Left kidney (tissue), 2 donors: Measurements from ENCODE around the gene CCL23. TPM values are rescaled to one million over a fixed set of nuclear protein-coding genes. Genes with fewer than 3 reads are reported as not detected.
"Not testable (repeated sequence)": the region's sequence is repeated elsewhere in the genome, so short reads cannot be mapped to it uniquely, and the experiment has no call there.

Source experiments
- DNase-seq: peaks from one replicate; pipeline ENCODE4 v3.0.0-alpha.2; 2013
- polyA plus RNA-seq: library from polyadenylated mRNA; unstranded; fragments of 120-200 nt; gene quantifications from one replicate; pipeline ENCODE4 v1.2.1, GENCODE V29; 2013; ENCODE audit not compliant: insufficient read length

The CCL23 gene
- polyA plus RNA-seq, 1 donor, result 0.48 TPM

DNA sequence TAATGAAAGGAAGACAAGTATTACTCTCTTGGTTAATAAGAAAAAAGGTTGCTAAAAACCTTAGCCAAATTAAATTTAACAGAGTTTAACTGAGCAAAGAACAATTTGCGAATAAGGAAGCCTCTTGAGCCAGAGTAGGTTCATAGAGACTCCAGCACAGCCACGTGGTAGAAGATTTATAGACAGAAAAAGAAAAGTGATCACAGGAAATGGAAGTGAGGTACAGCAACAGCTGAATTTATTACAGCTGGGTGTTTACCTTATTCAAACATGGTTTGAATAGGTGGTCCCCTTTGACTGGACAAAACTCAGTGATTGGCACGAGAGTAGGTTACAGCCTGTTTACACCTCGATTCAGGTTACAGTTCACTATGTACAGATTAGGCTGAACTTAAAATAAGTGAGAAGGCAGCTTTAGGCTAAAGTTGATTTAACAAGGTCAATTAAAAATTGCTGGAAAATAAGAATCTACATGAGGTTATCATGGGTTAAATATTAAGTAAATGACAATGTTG, 13.1 kb downstream of the CCL23 start:
- DNase-seq, result peak; percentile 17

DNA sequence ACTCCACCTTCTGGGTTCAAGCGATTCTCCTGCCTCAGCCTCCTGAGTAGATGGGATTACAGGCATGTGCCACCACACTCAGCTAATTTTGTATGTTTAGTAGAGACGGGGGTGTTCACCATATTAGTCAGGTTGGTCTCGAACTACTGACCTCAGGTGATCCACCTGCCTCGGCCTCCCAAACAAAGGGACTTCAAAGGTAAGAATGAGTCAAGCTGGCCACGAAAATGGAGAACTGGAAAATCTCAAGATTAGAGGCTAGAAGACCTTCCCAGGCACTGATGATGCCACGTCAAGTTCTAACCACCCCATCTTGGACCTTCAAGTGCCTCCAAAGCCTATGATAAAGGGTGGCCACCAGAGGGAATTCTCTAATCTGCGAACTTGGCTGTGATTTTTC, 15.1 kb downstream of the CCL23 start:
- no peak for DNase-seq

DNA sequence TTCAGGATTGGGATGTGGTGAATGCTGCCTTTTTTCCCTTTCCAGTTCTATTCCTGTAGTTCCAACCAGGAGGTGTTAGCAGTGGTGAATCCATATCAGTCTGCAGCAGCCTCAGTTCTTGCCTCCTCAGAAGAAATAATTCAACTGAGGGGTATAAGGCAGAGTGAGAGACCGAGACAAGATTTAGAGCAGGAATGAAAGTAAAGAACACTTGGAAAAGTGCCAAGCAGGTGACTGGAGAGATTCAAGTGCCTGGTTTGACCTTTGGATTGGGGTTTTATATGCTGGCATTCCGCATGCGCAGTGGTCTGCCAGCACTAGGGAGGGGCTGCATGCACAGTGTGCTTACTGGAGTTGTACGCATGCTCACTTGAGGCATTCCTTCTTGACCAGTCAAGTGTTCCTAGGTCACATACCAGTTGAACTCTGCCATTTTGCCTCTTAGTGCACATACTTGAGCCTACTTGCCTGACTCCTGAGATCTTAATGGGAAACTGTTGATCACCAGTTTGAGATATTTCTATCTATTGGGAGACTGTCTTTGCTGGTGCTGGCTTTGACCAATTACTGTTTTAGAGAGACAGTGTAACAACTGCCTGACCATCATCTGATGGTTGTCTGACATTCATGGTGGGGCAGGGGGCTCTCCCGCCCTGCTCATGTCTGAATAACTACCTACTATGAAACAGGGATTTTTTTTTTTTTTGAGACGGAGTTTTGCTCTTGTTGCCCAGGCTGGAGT, 15.7 kb downstream of the CCL23 start:
- peak; percentile 75 for DNase-seq

DNA sequence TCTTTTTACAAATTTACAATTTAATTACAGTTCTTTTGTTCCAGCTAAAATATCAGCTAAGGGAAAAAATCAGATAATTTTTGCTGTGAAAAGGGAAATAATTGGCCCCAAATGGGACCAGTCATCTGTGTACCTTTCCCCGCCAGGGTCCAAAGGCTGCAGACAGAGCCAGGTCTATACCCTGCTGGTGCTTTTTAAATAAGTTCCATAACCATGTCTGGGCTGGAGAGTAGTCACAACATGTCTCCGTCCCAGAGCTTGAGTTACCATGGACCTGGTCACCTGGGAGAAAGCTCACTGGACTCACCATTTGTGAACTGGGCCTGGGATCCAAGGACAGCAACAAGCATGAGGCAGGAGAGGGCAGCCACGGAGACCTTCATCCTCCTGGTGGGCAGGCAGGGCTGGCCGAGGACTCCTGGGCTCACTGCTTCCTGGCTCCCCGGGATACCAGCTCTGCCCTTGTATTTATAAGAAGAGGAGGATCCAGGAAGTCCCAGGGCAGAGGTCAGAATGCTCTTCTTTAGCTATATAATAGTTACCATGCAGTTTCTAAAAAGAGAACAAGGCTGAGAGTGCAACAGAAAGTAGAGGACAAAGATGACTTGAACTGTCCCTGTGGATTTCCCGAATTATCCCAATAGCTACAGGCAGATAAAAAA, 16.5 kb downstream of the CCL23 start, which contains the start of gene CCL15:
Gene CCL15, minus strand, starts transcription at position 444 of the 662 bp plus-strand sequence. Its CDS starts 61 bp downstream, at position 383.
- no peak for DNase-seq

DNA sequence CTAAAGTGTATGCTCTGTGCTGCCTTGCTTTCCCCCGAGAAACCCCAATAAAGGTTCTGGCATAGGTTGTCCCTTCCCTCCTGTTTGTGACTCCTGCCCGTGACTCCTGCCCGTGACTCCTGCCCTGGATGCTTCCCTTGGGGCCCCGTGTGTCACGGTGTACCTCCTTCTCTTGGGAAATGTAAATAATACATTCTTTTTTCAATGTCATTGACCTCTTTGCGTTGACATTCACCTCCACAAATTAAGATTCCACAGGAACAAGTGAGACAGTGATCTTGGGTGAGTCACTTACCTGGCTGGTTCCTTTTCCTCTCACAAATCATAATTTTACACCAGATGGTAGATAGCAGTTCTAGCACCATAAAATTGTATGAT, 17.1 kb downstream of the CCL23 start:
- no peak for DNase-seq

DNA sequence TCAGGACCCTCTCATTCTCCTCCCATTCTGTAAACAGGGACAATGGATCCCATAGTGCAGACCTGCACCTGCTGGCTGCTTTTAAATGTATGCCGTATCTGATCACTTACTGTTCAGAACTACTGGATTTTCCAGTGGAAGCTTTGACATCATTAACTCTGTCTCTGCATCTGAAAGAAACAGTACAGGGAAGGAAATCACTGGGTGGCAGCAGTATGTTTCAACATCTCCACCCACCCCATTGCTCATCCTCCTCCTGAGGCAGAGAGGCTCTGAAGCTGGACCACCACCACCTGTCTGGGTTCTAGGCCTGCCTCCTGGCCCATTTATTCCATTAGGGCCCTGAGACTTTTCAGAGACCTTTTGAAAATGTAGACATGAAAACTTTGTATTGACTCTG, 19.0 kb downstream of the CCL23 start:
- no peak for DNase-seq

DNA sequence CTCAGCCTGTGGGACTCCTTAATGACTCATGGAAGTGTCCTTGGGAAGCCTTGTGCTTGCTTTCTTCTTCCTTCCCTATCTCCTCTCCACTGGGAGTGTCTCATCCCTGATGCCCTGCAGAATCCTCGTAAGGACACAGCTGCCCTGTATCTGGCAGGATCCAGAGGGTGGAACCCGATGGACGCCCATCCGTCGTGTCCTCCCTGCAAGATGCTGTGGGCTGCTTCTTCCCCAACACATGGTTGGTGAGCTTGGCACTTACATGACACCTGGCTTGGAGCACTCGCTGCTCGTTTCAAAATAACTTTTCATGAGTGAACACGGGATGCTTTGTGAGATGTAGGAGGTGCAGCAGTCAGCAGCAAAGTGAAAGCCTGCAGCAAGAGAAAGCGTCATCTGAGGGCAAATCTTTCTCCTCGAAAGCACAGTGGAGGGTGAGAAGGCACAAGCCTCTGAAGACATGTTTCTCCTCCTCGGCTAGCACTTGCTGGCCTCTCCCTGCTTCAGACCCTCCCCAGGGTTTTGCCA, 19.7 kb downstream of the CCL23 start:
- DNase-seq, result no peak

DNA sequence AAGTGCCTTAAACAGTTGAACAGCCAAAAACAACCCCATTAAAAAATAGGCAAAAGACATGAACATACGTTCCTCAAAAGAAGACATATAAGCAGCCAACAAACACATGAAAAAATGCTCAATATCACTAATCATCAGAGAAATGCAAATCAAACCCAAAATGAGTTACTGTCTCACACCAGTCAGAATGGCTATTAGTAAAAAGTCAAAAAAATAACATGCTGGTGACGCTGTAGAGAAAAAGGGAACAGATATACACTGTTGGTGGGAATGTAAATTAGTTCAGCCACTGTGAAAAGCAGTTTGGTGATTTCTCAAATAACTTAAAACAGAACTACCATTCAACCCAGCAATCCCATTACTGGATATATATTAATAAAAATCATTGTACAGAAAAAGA, 22.4 kb downstream of the CCL23 start:
- DNase-seq, result not testable (repeated sequence)

DNA sequence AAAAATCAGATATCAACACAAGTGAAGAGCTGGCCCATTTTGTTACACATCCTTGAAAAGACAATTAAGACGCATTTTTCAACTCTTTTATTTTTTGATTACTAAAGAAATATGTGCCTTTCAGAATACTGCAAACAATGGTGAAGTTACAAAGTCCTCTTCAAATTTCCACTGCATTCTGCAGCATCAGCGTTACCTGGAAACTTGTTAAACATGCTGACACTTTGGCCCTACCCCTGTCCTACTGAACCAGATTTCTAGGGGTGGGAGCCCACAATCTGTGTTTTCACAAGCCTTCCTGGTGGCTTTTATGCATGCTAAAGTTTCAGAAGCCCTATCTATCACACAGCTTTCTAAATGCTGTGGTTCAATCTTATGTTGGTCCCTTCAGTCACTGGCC, 26.7 kb downstream of the CCL23 start:
- DNase-seq, result no peak

DNA sequence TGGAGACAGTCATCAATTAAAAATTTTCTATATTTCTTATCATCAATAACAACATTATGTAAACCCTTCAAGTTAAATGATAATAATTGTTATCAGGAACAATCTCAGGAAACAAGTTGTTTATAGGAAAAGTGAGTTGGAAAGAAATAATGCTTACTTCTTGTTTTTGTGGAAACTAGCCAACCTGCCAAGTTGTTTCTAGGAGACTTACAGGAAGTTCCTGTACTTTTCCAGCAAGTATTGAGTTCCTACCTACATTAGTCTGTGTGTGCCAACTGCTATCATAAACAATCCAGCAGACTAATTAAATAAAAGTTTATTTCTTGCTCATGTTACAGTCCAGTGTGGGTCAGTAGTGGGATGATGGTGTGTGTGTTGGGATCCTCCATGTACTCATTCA, 29.6 kb downstream of the CCL23 start:
- no peak for DNase-seq

DNA sequence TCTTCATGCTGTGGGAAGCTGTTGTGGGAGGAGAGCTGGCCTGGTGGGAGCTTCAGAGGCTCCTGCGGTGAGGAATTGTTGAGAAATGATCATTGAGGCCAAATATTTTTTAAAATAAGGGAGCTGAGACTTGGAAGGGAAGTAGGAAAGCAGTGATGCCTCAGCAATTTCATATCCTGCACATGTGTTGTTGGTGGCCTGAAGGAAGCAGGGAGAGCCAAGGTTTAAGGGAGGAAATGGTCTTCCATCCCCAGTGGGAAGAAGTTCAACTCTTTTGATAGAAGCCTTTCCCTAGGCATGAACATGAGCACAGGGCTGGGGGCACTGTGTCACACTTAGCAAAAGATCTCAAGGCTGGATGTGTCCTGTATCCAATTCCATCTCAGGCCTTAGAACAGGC, 31.1 kb downstream of the CCL23 start, which contains the start of gene CCL14:
Gene CCL14, minus strand, starts transcription at position 87 of the 400 bp plus-strand sequence. Its CDS starts 80 bp downstream, at position 7.
- DNase-seq, result no peak

DNA sequence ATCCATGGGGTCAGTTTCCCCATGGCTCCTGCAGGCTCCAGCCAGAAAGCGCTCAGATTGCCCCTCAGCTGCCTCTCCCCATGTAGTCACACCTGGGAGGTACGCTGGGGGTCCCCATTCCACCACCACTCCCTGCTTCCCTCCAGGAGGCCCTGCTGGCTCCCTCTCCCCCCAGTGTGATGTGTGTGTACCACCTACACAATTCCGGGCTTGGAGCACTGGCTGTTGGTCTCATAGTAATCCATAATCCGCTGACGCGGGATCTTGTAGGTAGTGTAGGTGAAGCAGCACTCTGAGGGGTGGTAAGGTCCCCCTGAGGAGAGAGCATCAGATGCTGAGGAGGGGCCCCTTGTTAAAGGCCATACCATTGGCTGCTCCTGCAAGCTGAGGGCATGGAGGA, 33.6 kb downstream of the CCL23 start:
- DNase-seq, result no peak

DNA sequence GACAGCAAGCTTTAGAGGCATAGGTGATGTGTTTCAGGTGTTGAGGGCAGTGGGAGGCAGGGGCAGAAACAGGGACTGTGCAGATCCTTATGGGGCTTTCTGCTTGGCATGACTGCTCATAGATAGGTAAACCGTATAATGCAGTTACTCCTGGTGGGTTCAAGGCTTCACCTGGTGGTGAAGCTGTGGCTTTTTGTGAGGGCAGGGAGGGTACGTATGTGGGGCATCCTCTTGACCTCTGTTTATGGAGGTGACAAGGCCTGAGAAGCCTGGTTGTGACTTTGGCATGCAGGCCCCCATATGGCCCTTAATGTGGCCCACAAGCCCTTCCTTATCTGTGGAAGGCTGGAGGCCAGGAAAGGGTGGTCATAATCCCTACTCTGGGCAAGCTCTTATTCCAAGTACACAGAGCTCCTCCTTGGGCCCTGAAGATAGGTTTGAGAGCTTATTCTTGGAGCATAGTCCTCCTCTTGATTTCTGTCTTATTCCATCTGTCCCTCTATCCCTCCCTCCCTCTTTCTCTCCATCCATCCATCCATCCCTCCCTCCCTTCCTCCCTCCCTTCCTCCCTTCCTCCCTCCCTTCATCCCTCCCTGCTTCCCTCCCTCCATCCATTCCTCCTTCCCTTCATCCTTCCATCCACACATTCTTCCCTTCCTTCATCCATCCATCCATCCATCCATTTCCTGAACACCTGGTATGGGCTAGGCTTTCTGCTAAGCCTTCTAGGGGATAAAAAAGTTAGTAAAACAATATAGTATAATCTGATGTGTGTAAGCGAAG, 35.2 kb downstream of the CCL23 start:
- DNase-seq, result no peak

DNA sequence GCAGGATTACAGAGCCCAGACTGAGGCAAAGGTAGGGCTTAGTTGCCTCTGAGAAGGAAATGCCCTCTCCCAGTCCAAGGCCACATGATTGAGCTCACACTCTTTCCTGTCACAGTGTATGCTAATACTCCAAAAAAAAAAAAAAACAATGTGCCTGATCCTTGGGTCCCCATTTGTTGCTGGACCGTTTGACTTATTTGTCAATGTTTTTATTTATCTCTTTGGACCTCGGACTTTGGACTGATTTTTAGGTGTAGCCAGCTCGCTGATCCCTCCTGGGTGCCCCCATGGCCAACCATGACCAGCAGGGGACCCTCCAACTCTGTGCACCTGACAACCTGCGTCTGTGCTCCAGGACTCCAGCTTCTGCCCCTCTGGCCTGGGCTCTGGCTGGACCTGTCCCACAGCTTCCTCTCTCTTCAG, 35.9 kb downstream of the CCL23 start:
- DNase-seq, result no peak

DNA sequence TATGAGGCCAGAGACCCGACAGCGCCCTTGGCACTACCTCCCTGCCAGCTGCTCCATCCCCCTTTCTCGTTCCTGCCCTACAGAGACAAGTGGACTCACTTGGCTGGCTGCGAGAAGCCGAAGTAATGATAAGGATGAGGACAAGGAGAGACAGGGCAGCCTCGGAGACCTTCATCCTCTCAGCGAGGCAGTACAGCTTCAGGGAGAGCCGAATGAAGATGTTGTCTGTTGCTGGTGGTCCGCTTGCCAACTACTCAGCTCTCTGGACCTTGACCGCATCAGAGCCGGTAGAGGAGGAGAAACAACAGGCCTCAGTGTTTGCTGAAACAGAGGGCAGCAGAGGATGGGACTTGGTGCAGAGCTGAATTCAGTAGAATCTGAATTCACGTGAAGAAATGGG, 36.5 kb downstream of the CCL23 start, which contains the start of gene CCL16:
Gene CCL16, minus strand, starts transcription at position 252 of the 400 bp plus-strand sequence. Its CDS starts 77 bp downstream, at position 175.
- DNase-seq, result no peak

DNA sequence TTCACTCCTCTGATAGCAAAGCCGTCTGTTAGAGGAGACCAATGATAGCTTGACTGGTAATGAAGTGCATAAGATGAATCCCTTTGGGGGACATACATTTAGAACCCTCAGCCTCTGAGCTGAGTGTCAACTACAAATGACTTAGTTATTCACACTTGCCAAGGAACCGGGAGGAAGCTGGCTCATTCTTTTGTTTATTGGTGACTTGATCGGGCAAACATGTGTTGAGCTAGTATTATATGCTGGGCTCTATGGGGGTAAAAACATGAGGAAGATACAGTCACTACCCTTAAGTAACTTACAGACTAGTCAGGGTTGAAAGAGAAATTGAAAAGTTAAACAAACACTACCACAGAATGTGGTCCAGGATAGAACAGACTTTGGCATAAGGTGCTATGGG, 39.4 kb downstream of the CCL23 start:
- DNase-seq, result no peak

DNA sequence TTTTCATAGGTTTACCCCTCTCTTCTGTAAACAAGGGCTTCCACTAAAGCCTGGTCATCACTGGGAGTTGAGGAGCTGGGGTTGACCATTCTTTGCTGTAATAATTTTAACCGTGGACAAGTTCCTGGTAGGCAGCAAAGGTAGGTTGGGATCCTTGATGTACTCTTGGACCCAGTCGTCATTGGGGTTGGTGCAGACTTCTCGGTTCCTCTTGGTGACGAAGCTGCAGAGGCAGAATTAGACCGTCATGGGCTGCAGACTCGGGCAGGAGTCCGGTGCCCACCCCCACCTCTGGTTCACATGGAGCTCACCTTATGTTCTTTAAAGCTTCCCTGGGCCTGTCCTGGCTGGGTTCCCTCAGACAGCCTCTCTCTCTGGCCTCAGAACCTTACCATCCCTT, 40.3 kb downstream of the CCL23 start:
- no peak for DNase-seq

DNA sequence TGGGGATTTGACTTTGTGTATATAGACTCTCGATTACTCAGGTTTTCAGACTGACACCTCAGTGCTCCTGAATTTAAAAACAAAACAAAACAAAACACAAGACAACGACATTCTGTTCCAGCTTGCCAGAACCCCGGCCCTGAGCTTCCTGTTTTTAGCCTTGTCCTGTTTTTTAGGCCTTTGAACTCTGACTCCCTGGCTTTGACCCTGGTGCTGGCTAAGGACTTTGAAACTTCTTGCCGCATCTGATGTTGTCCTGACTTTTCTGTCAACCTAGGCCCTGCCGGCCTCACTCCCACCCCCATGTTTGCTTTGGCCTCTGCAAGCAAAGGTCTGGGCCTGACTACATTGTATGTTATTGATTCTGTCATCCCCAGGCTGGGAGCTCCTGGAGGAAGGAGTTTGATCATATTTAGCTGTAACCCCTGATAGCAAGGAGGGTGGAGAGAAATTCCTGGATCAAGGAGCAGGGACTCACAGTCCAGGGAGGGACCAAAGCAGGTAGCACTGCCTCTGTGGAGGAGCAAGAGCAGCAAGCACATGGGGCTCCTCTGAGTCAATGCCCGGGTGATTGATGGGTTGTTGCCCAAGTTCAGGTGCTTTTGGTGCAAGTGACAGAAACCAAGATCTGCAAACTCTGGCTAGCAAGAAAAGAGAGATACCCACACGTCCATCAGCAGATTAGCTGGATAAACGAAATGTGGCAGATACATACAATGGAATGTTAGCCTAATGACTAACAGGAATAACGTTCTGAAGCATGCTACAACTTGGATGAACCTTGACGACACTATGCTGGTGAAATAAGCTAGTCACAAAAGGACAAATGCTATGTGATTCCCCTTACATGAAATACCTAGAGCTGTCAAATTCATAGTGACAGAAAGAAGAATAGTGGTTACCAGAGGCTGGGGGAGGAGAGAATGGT, 44.2 kb downstream of the CCL23 start:
- DNase-seq, result no peak

DNA sequence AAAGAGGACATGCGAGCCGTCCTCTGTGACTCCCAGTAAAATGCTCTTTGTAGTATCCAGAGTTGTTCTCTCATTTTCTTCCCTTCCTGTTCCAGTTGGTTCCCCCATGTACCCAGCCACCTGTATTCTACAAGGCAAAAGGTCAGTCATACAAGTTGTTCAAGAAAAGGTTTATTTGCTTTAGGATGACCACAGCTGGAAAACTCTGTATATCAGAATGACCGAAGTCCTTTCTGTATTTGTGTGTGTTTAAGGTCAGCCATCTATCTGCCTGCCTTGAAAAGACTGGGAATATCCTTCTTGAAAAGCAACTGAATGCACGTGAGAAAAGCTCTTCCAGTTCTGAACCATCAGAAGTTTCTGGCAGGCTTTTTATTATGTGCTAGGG, 44.8 kb downstream of the CCL23 start:
- DNase-seq, result no peak

DNA sequence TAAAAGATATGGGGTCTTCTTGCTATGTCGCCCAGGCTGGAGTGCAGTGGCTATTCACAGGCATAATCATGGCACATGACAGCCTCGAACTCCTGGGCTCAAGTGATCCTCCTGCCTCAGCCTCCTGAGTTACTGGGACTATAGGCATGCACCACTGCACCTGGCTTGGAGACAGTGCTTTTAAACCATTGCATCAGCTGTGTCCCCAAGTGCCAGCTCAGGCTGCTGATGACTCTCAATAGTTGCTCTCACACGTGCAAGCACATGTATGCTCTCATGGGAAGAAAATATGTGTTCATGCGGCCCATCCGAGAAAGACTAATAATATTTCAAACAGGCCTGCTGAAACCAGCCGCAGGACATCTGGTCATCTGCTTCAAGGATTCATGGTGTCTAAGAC, 45.2 kb downstream of the CCL23 start:
- no peak for DNase-seq

DNA sequence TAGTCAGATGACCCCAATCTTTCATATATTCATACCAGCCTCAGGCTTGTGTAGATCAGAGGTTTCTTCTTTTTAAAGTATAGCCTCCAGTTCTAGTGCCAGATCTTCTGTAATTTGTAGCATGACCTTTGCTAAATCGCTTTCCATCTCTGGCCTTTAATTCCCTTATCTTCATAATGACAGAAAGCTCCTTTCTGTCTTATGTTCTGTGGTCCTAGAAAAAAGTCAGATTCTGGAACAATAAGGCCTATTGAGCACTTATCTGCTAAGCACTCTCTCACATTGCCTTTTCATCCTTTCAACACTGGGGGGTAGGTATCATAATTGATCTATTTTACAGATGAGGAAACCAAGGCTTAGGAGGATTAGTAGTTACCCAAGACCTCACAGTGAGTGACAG, 45.7 kb downstream of the CCL23 start:
- no peak for DNase-seq
